Testis (tissue), 3 donors: ENCODE data around the gene RANBP17. TPM values are rescaled to one million over a fixed set of nuclear protein-coding genes. Genes with fewer than 3 reads are reported as not detected.
A peak's percentile ranks its signal among the peaks of the same experiment; 100 is the strongest.

Source experiments
- DNase-seq: peaks from one replicate; pipeline ENCODE4 v3.0.0-alpha.2; 2019
- H3K27ac ChIP-seq, 2 donors: fragments of 200-600 bp; sonication (generic); one replicate each; pipeline ENCODE4 v1.5.1; 2019
- H3K27me3 ChIP-seq: fragments of 200-600 bp; sonication (generic); one replicate; pipeline ENCODE4 v1.5.1; 2019
- H3K36me3 ChIP-seq: fragments of 200-600 bp; sonication (generic); one replicate; pipeline ENCODE4 v1.5.1; 2017; ENCODE audit warnings: low read depth; ENCODE audit errors: missing control alignments
- H3K4me1 ChIP-seq: fragments of 200-600 bp; sonication (generic); one replicate; pipeline ENCODE4 v1.5.1; 2019
- H3K4me3 ChIP-seq, 2 donors: fragments of 200-600 bp; sonication (generic); one replicate each; pipeline ENCODE4 v1.5.1; 2017 to 2019
- H3K9me3 ChIP-seq: fragments of 200-600 bp; sonication (generic); one replicate; pipeline ENCODE4 v1.5.1; 2017
- POLR2A ChIP-seq: fragments of 450-650 bp; IDR thresholded peaks from one replicate; pipeline ENCODE4 v1.6.1; 2017; ENCODE audit warnings: antibody characterized with exemption, mild to moderate bottlenecking, moderate library complexity
- WGBS, 2 donors: methylation state at CpG; one replicate each; pipeline ENCODE4 v1.1.5; 2018; 5-methylcytosine and 5-hydroxymethylcytosine counted together
- intact Hi-C: fragments of 100-400 bp; cut with DNase I; formaldehyde crosslinking; loops from one replicate; pipeline ENCODE4 v1.15.1; 2023; ENCODE audit warnings: low total_unique reads
- polyA plus RNA-seq: library from polyadenylated mRNA; stranded (reverse); fragments of 350-450 nt; fragmentation: Illumina TruSeq; extraction: RNeasy Lipid Tissue Mini Kit (QIAGEN cat#74804); gene quantifications from one replicate; pipeline ENCODE4 v1.2.3, GENCODE V29; 2014; ENCODE audit warnings: low read depth, low replicate concordance; ENCODE audit not compliant: insufficient read depth
- total RNA-seq, 2 donors: library from RNA; depleted of rRNA; stranded (reverse); fragments of >200 nt; gene quantifications; one replicate each; pipeline ENCODE4 v1.2.3, GENCODE V29; 2016
- TF ChIP-seq, protein P1 (sequence below), 3 experiments: fragments of 450-650 bp in 2 of 3; fragments of 200-600 bp in 1 of 3; sonication (generic) in 1 of 3; IDR thresholded peaks; one replicate each; pipeline ENCODE4 v1.5.1; 2016 to 2019; ENCODE audit warnings: antibody characterized with exemption in 3 of 3, mild to moderate bottlenecking in 2 of 3, moderate library complexity in 1 of 3

RANBP17 gene
- total and polyA plus RNA-seq, 3 donors from 2014 or later = 34.1 to 63.9 (median 58.2) TPM

- Histone ChIP-seq H3K36me3 (no peaks in the 10 kb centered on the region), H3K4me3 (peak overlapping the region in 1 of 2 donors; percentile 34), H3K27ac (no peak overlapping the region), H3K9me3 (no peaks in the 10 kb centered on the region), H3K4me1 (peaks cover 27% of the 10 kb centered on the region), H3K27me3 (peaks cover 6% of the 10 kb centered on the region)
- TF ChIP-seq, protein P1, sequence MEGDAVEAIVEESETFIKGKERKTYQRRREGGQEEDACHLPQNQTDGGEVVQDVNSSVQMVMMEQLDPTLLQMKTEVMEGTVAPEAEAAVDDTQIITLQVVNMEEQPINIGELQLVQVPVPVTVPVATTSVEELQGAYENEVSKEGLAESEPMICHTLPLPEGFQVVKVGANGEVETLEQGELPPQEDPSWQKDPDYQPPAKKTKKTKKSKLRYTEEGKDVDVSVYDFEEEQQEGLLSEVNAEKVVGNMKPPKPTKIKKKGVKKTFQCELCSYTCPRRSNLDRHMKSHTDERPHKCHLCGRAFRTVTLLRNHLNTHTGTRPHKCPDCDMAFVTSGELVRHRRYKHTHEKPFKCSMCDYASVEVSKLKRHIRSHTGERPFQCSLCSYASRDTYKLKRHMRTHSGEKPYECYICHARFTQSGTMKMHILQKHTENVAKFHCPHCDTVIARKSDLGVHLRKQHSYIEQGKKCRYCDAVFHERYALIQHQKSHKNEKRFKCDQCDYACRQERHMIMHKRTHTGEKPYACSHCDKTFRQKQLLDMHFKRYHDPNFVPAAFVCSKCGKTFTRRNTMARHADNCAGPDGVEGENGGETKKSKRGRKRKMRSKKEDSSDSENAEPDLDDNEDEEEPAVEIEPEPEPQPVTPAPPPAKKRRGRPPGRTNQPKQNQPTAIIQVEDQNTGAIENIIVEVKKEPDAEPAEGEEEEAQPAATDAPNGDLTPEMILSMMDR (IDR thresholded peaks at IDR 0.05) = no peak
- intact Hi-C loops = no loop called here
- no peak for DNase-seq
- WGBS, 2 donors = 1 to 4% methylated on average over 24 to 31 of the region's 41 CpGs
These were observed 449.1 kb downstream of the RANBP17 start for GRCh38 chr5:171310819-171311321.

- intact Hi-C loops = no loop called here
- no peak for DNase-seq
- H3K4me1 ChIP-seq = peaks cover 30% of the 10 kb centered on the region
These were observed 449.7 kb downstream of the RANBP17 start for GRCh38 chr5:171311322-171312077.

GRCh38 chr5:171312129-171312974 is 450.5 kb downstream of the RANBP17 start:
- no peak for DNase-seq
- H3K4me3 ChIP-seq = peak overlapping the region in 1 of 2 donors; percentile 34
- no peaks in the 10 kb centered on the region for H3K9me3 ChIP-seq
- intact Hi-C loops = no loop called here
- H3K27ac ChIP-seq = no peak overlapping the region
- peaks cover 30% of the 10 kb centered on the region for H3K4me1 ChIP-seq
- H3K36me3 ChIP-seq = no peaks in the 10 kb centered on the region
- TF ChIP-seq, protein P1 (IDR thresholded peaks at IDR 0.05) = no peak
- TF ChIP-seq POLR2A = no peak
- H3K27me3 ChIP-seq = peaks cover 6% of the 10 kb centered on the region
- 4 to 6% methylated on average over 35 to 74 of the region's 74 CpGs for WGBS, 2 donors

More at GRCh38 chr5:171311322-171312077, 449.7 kb downstream of the RANBP17 start:
- WGBS, 2 donors = 2% methylated on average over 18 to 52 of the region's 74 CpGs
- no peaks in the 10 kb centered on the region for H3K36me3 ChIP-seq
- H3K27ac ChIP-seq = no peak overlapping the region
- TF ChIP-seq POLR2A = no peak
- TF ChIP-seq, protein P1 (IDR thresholded peaks at IDR 0.05) = no peak
- peak overlapping the region; percentile 12 to 34 for H3K4me3 ChIP-seq
- peaks cover 6% of the 10 kb centered on the region for H3K27me3 ChIP-seq
- no peaks in the 10 kb centered on the region for H3K9me3 ChIP-seq

- Histone ChIP-seq H3K9me3 (no peaks in the 10 kb centered on the region), H3K36me3 (no peaks in the 10 kb centered on the region), H3K4me3 (no peak overlapping the region), H3K4me1 (peaks cover 30% of the 10 kb centered on the region), H3K27ac (no peak overlapping the region), H3K27me3 (peaks cover 6% of the 10 kb centered on the region)
- intact Hi-C loops = no loop called here
- TF ChIP-seq, protein P1 (IDR thresholded peaks at IDR 0.05) = no peak
- TF ChIP-seq POLR2A = no peak
- no peak for DNase-seq
- WGBS, 2 donors = 9 to 13% methylated on average over 36 to 37 of the region's 37 CpGs
These were observed 451.8 kb downstream of the RANBP17 start for GRCh38 chr5:171313481-171314206.
